HEK293T (cell line): ENCODE results near the gene CCT7.

Experiments
- ARNT ChIP-seq: fragments of 450-650 bp; IDR thresholded peaks from 2 replicates; pipeline ENCODE4 v1.6.1; 2017; ENCODE audit warnings: mild to moderate bottlenecking
- BHLHE40 ChIP-seq: fragments of 450-650 bp; IDR thresholded peaks from 2 replicates; pipeline ENCODE4 v1.6.1; 2016; ENCODE audit warnings: mild to moderate bottlenecking, moderate library complexity, borderline replicate concordance
- CTBP1 ChIP-seq: fragments of 450-650 bp; IDR thresholded peaks from 2 replicates; pipeline ENCODE4 v1.6.1; 2016; ENCODE audit warnings: borderline replicate concordance
- ELF4 ChIP-seq: fragments of 450-650 bp; IDR thresholded peaks from 2 replicates; pipeline ENCODE4 v1.6.1; 2017; ENCODE audit warnings: antibody characterized with exemption
- FOXA1 ChIP-seq: fragments of 450-650 bp; IDR thresholded peaks from 2 replicates; pipeline ENCODE4 v1.6.1; 2016; ENCODE audit warnings: mild to moderate bottlenecking
- FOXK2 ChIP-seq: fragments of 450-650 bp; IDR thresholded peaks from 2 replicates; pipeline ENCODE4 v1.6.1; 2016; ENCODE audit warnings: mild to moderate bottlenecking
- FOXM1 ChIP-seq: fragments of 450-650 bp; IDR thresholded peaks from 2 replicates; pipeline ENCODE4 v1.6.1; 2017; ENCODE audit warnings: mild to moderate bottlenecking, borderline replicate concordance
- NFRKB ChIP-seq: fragments of 450-650 bp; IDR thresholded peaks from 2 replicates; pipeline ENCODE4 v1.6.1; 2016; ENCODE audit warnings: mild to moderate bottlenecking, moderate library complexity
- SP1 ChIP-seq: fragments of 450-650 bp; IDR thresholded peaks from 2 replicates; pipeline ENCODE4 v1.6.1; 2017
- ZNF384 ChIP-seq: fragments of 450-650 bp; IDR thresholded peaks from 2 replicates; pipeline ENCODE4 v1.6.1; 2016

DNA sequence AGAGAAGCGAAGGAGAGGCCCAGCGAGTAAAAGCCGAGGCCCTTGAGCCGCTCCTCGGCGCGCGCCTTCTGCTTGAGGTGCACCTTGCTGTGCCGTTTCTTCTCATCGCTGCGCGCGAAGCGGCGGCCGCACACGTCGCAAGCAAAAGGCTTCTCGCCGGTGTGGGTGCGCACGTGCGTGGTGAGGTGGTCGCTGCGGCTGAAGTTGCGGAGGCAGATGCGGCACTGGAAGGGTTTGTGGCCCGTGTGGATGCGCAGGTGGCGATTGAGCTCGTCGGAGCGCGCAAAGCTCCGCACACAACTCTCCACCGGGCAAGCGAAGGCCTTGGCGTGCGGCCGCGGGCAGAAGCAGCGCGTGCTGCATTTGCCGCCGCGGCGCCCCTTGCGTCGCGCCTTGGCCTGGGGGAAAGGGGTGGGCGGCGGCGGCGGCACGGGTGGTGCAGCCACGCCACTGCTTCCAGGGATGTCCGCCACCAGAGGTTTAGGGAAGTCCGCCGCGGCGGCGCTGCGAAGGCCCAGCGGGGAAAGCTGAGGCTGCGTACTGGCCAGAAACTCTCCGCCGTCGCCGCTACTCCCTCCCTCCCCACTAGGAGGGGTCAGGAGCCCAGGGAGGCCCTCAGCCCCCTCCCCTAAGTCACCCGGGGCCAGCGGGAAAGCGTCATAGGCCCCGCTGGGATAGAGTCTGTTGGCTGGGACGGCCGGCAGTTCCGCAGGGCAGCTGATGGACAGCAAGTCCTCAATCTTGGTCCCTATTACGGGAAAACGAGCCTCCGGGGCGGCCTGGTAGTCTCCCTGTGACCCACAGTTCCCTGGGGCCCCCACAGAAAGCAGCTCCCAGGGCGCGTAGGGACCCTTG lies 57.6 kb downstream of the CCT7 start:
- TF ChIP-seq FOXA1 (no peak), FOXK2 (no peak), FOXM1 (no peak), BHLHE40 (no peak), ELF4 (no peak), ARNT (no peak), SP1 (no peak), ZNF384 (no peak), NFRKB (no peak), CTBP1 (no peak)
